Renal cortex interstitium (tissue), 11 donors: ENCODE data around the gene COL13A1. TPM values are rescaled to one million over a fixed set of nuclear protein-coding genes. Genes with fewer than 3 reads are reported as not detected.

Experiments
- DNase-seq, 11 donors: peaks; one replicate each; pipeline ENCODE4 v3.0.0-alpha.2; 2013; ENCODE audit warnings: low read depth in 9 of 11, low spot score in 4 of 11; ENCODE audit errors: extremely low read depth in 1 of 11
- polyA plus RNA-seq, 3 donors: library from polyadenylated mRNA; unstranded; fragments of 120-200 nt; gene quantifications; one replicate each; pipeline ENCODE4 v1.2.1, GENCODE V29; 2013; ENCODE audit not compliant: insufficient read length in 3 of 3

Gene COL13A1
- polyA plus RNA-seq, 3 donors, result 23.1 to 28.3 (median 23.4) TPM

GRCh38 chr10:69813632-69814031, 11.9 kb downstream of the COL13A1 start:
- no peak for DNase-seq

- DNase-seq, result no peak
Observed at GRCh38 chr10:69814251-69814650, 12.5 kb downstream of the COL13A1 start.

- peak in 3 of 11 donors; percentile 31 to 36 (median 35) for DNase-seq
Observed at GRCh38 chr10:69815104-69815503, 13.4 kb downstream of the COL13A1 start.

- DNase-seq, result no peak
Observed at GRCh38 chr10:69816521-69816920, 14.8 kb downstream of the COL13A1 start.

- no peak for DNase-seq
Observed at GRCh38 chr10:69817078-69817581, 15.4 kb downstream of the COL13A1 start.

GRCh38 chr10:69818676-69819239, 17.1 kb downstream of the COL13A1 start:
- no peak for DNase-seq

- no peak for DNase-seq
Observed at GRCh38 chr10:69819716-69820506, 18.2 kb downstream of the COL13A1 start.

- DNase-seq, result no peak
Observed at GRCh38 chr10:69820817-69821216, 19.1 kb downstream of the COL13A1 start.

- DNase-seq, result no peak
Observed at GRCh38 chr10:69825604-69826003, 23.9 kb downstream of the COL13A1 start.

- no peak for DNase-seq
Observed at GRCh38 chr10:69826094-69826493, 24.4 kb downstream of the COL13A1 start.

GRCh38 chr10:69826789-69827554, 25.3 kb downstream of the COL13A1 start:
- no peak for DNase-seq

GRCh38 chr10:69828144-69828870, 26.6 kb downstream of the COL13A1 start:
- DNase-seq, result no peak

- DNase-seq, result no peak
Observed at GRCh38 chr10:69829775-69830174, 28.1 kb downstream of the COL13A1 start.

GRCh38 chr10:69831231-69831855, 29.6 kb downstream of the COL13A1 start:
- DNase-seq, result no peak

GRCh38 chr10:69835233-69835632, 33.5 kb downstream of the COL13A1 start:
- no peak for DNase-seq

- DNase-seq, result peak in 8 of 11 donors; percentile 55 to 78 (median 66)
Observed at GRCh38 chr10:69835875-69836730, 34.4 kb downstream of the COL13A1 start.

GRCh38 chr10:69836731-69837030, 35.0 kb downstream of the COL13A1 start:
- no peak for DNase-seq

GRCh38 chr10:69837261-69837660, 35.6 kb downstream of the COL13A1 start:
- no peak for DNase-seq
